K562 (cell line): Measurements from ENCODE around the gene PSMD9. TPM values are rescaled to one million over a fixed set of nuclear protein-coding genes. Genes with fewer than 3 reads are reported as not detected.

Source experiments
- BRCA1 ChIP-seq, 2 experiments: fragments of 450-650 bp in 1 of 2; sonication (generic) in 1 of 2; formaldehyde crosslinking in 1 of 2; IDR thresholded peaks; 2 replicates each; pipeline versions ENCODE4 v1.5.0 to v1.6.1; 2017 to 2020; ENCODE audit warnings: mild to moderate bottlenecking in 1 of 2, missing genetic modification reagents in 1 of 2
- CEBPB ChIP-seq: fragments of 450-650 bp; IDR thresholded peaks from 2 replicates; pipeline ENCODE4 v1.6.1; 2016; ENCODE audit warnings: missing genetic modification characterization, missing compliant biosample characterization
- DPF2 ChIP-seq: fragments of 450-650 bp; IDR thresholded peaks from 2 replicates; pipeline ENCODE4 v1.6.1; 2016
- FOSL1 ChIP-seq: fragments of 200-800 bp; sonication (Bioruptor generic); conservative IDR thresholded peaks from 2 replicates; pipeline ENCODE4 v1.6.1; 2016; ENCODE audit warnings: missing genetic modification characterization, missing compliant biosample characterization
- HDAC3 ChIP-seq: fragments of 450-650 bp; IDR thresholded peaks from 2 replicates; pipeline ENCODE4 v1.6.1; 2018; ENCODE audit warnings: borderline replicate concordance, mild to moderate bottlenecking, moderate library complexity; ENCODE audit not compliant: partially characterized antibody
- KDM1A ChIP-seq, 2 experiments: fragments of 450-650 bp; IDR thresholded peaks; 2 replicates each; pipeline ENCODE4 v1.6.1; 2016; ENCODE audit warnings: mild to moderate bottlenecking in 2 of 2
- MTA3 ChIP-seq: fragments of 450-650 bp; formaldehyde crosslinking; IDR thresholded peaks from 2 replicates; pipeline ENCODE4 v1.6.1; 2017; ENCODE audit warnings: mild to moderate bottlenecking, borderline replicate concordance
- RBM17 ChIP-seq: fragments of 200-400 bp; formaldehyde crosslinking; IDR thresholded peaks from 2 replicates; pipeline ENCODE4 v1.6.1; 2017; ENCODE audit warnings: low read depth, mild to moderate bottlenecking, low read length, borderline replicate concordance
- SAFB ChIP-seq: fragments of 200-400 bp; formaldehyde crosslinking; IDR thresholded peaks from 2 replicates; pipeline ENCODE4 v1.6.1; 2017; ENCODE audit warnings: low read depth, low read length, borderline replicate concordance
- SMARCE1 ChIP-seq: fragments of 450-650 bp; IDR thresholded peaks from 2 replicates; pipeline ENCODE4 v1.7.1; 2016; ENCODE audit warnings: mild to moderate bottlenecking
- ZNF766 ChIP-seq: fragments of 200-800 bp; sonication (Bioruptor generic); conservative IDR thresholded peaks from 2 replicates; pipeline ENCODE4 v1.6.1; 2016; ENCODE audit warnings: missing genetic modification characterization, missing compliant biosample characterization
- ZNF785 ChIP-seq: fragments of 250-450 bp; sonication (Bioruptor Pico); IDR thresholded peaks from 2 replicates; pipeline ENCODE4 v1.4.0; 2020; ENCODE audit warnings: mild to moderate bottlenecking
- polyA plus RNA-seq, 8 experiments: library from polyadenylated mRNA; depleted of rRNA in 4 of 8; stranded (reverse) in 5 of 8; unstranded in 3 of 8; fragments of >200 nt; fragmentation: Nextera tagmentation in 2 of 8; fragmentation: Illumina TruSeq in 1 of 8; extraction: Ambion mirVana in 2 of 8; extraction: Trizol in 1 of 8; gene quantifications; 2 replicates each; pipeline versions ENCODE4 v1.2.1 to v1.2.3, GENCODE V29; 2011 to 2014; ENCODE audit warnings: inconsistent platforms in 1 of 8, missing spikeins in 1 of 8
- total RNA-seq, 7 experiments: library from RNA; depleted of rRNA in 6 of 7; stranded (reverse); fragments of >200 nt in 6 of 7; fragmentation: Illumina TruSeq in 2 of 7; extraction: Trizol in 2 of 7; gene quantifications; 2 replicates each; pipeline versions ENCODE4 v1.2.1 to v1.2.3, GENCODE V29; 2011 to 2021; ENCODE audit warnings: low replicate concordance in 1 of 7
- TF ChIP-seq, protein P1 (sequence below): fragments of 450-650 bp; conservative IDR thresholded peaks from 2 replicates; pipeline ENCODE4 v1.6.1; 2016; ENCODE audit warnings: missing genetic modification characterization, low read depth, mild to moderate bottlenecking, control low read depth, missing compliant biosample characterization
- TF ChIP-seq, protein P2 (sequence below): fragments of 250-450 bp; sonication (Bioruptor Pico); IDR thresholded peaks from 2 replicates; pipeline ENCODE4 v1.8.0; 2022; ENCODE audit warnings: moderate library complexity, mild to moderate bottlenecking, inconsistent platforms

The PSMD9 gene
- total and polyA plus RNA-seq, 9 of the 15 experiments (the other 6 are each of a cell fraction or from before 2014, with no cell fraction given), result 12.2 to 143 (median 61.3) TPM

DNA sequence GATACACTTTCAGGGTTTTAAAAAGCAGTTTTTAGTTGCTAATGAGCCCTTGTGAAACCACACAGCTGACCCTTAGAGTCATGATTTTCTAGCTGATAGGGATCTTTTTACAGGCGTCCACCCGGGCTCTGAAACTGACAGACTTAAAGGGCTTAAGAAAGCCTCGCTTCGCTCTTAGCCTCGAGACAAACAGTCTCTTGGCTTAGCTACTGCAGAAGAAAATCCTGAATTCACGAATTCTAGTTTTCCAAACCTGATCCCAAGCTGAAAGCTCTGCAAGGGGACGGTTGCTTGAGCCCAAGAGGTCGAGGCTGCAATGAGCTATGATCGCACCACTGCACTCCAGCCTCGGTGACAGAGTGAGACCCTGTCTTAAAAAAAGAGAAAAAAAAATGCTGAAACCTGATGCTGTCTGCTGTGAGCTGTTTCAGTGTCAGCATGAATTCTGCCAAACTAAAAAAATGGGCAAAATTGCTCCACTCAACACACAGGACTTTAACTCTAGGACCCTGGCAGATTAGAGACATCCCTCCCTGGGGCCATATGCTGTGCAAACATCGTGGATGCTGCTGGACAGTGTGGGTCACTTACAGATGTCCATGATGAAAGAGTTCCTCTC lies 26.8 kb upstream of the PSMD9 start (continued):
- peak; percentile 45; the same call in 1 of the 2 replicates for TF ChIP-seq CEBPB (tag)
- no peak for TF ChIP-seq MTA3
- peak; percentile 80 for TF ChIP-seq ZNF766
- TF ChIP-seq SMARCE1, result peak; percentile 17; the same call in 1 of the 2 replicates
- peak in 1 of 2 experiments; percentile 31; a peak in 1 of 4 replicates for TF ChIP-seq KDM1A (IDR thresholded peaks at IDR 0.05)
- TF ChIP-seq, protein P1, sequence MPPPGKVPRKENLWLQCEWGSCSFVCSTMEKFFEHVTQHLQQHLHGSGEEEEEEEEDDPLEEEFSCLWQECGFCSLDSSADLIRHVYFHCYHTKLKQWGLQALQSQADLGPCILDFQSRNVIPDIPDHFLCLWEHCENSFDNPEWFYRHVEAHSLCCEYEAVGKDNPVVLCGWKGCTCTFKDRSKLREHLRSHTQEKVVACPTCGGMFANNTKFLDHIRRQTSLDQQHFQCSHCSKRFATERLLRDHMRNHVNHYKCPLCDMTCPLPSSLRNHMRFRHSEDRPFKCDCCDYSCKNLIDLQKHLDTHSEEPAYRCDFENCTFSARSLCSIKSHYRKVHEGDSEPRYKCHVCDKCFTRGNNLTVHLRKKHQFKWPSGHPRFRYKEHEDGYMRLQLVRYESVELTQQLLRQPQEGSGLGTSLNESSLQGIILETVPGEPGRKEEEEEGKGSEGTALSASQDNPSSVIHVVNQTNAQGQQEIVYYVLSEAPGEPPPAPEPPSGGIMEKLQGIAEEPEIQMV (tag), result no peak
- no peak for TF ChIP-seq HDAC3
- TF ChIP-seq, protein P2, sequence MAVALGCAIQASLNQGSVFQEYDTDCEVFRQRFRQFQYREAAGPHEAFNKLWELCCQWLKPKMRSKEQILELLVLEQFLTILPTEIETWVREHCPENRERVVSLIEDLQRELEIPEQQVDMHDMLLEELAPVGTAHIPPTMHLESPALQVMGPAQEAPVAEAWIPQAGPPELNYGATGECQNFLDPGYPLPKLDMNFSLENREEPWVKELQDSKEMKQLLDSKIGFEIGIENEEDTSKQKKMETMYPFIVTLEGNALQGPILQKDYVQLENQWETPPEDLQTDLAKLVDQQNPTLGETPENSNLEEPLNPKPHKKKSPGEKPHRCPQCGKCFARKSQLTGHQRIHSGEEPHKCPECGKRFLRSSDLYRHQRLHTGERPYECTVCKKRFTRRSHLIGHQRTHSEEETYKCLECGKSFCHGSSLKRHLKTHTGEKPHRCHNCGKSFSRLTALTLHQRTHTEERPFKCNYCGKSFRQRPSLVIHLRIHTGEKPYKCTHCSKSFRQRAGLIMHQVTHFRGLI (CRISPR knock-in tag), result no peak
- TF ChIP-seq ZNF785 (CRISPR knock-in tag), result no peak
- TF ChIP-seq SAFB, result no peak
- TF ChIP-seq FOSL1, result no peak
- TF ChIP-seq BRCA1 (IDR thresholded peaks at IDR 0.05), result no peak
- TF ChIP-seq BRCA1 (CRISPR knock-in tag; IDR thresholded peaks at IDR 0.05), result no peak
- TF ChIP-seq DPF2, result 0 out of 2 replicates have a peak, but pooled peaks have one; percentile 31
- TF ChIP-seq RBM17, result no peak
- TF ChIP-seq, all 486 proteins: peak for 9
